OCI-LY3 (cell line): Measurements from ENCODE around the gene FAM110D.

Source experiments
- CTCF ChIP-seq: fragments of 200-600, 300-600 bp; sonication (generic); IDR thresholded peaks from 2 replicates; pipeline ENCODE4 v1.5.1; 2014; ENCODE audit warnings: antibody characterized with exemption, low read length, low read depth
- EZH2phosphoT487 ChIP-seq: fragments of 200-600 bp; shearing (Covaris generic); IDR thresholded peaks from 2 replicates; pipeline ENCODE4 v1.6.1; 2018; ENCODE audit warnings: antibody characterized with exemption, mixed run types, low read depth

- TF ChIP-seq CTCF (no peak), EZH2phosphoT487 (no peak)
Observed at GRCh38 chr1:26164861-26165842, 6.3 kb downstream of the FAM110D start.
